HepG2 (cell line): Measurements from ENCODE around the gene PDK1. TPM values are rescaled to one million over a fixed set of nuclear protein-coding genes. Genes with fewer than 3 reads are reported as not detected.

Experiments
- ARHGAP35 ChIP-seq: sonication (generic); formaldehyde crosslinking; IDR thresholded peaks from 2 replicates; pipeline ENCODE4 v1.9.0; 2022; ENCODE audit warnings: mild to moderate bottlenecking, inconsistent platforms, moderate library complexity, missing genetic modification reagents, borderline replicate concordance
- CBX2 ChIP-seq, 2 experiments: fragments of 200-600 bp in 1 of 2; sonication (generic); formaldehyde crosslinking in 1 of 2; IDR thresholded peaks; 2 replicates each; pipeline versions ENCODE4 v1.7.0 to v1.8.1; 2018 to 2022; ENCODE audit warnings: low read depth in 2 of 2, low read length in 1 of 2, mild to moderate bottlenecking in 1 of 2, missing genetic modification reagents in 1 of 2
- ETS1 ChIP-seq: sonication (generic); formaldehyde crosslinking; IDR thresholded peaks from 2 replicates; pipeline ENCODE4 v1.4.0; 2020; ENCODE audit warnings: missing genetic modification reagents
- FOXO4 ChIP-seq: sonication (generic); formaldehyde crosslinking; conservative IDR thresholded peaks from 2 replicates; pipeline ENCODE4 v1.8.1; 2023; ENCODE audit warnings: missing genetic modification reagents
- HOXA7 ChIP-seq: sonication (generic); formaldehyde crosslinking; IDR thresholded peaks from 2 replicates; pipeline ENCODE4 v1.8.1; 2022; ENCODE audit warnings: mild to moderate bottlenecking, missing genetic modification reagents, moderate library complexity
- KMT2B ChIP-seq: IDR thresholded peaks from 2 replicates; pipeline ENCODE4 v1.6.1; 2016; ENCODE audit warnings: missing genetic modification reagents, missing compliant biosample characterization
- MAFF ChIP-seq: IDR thresholded peaks from 2 replicates; pipeline ENCODE4 v1.6.1; 2011; ENCODE audit warnings: low read depth, low read length, improper control_type of control experiment
- MAFG ChIP-seq: sonication (generic); formaldehyde crosslinking; IDR thresholded peaks from 2 replicates; pipeline ENCODE4 v1.5.1; 2020; ENCODE audit warnings: mild to moderate bottlenecking, missing genetic modification reagents
- MTERF4 ChIP-seq: sonication (generic); formaldehyde crosslinking; IDR thresholded peaks from 2 replicates; pipeline ENCODE4 v1.8.0; 2023; ENCODE audit warnings: mild to moderate bottlenecking, missing genetic modification reagents
- NBN ChIP-seq: fragments of 450-650 bp; conservative IDR thresholded peaks from 2 replicates; pipeline ENCODE4 v1.6.1; 2017
- PHF8 ChIP-seq: sonication (generic); formaldehyde crosslinking; IDR thresholded peaks from 2 replicates; pipeline ENCODE4 v1.5.0; 2020; ENCODE audit warnings: missing genetic modification reagents
- RAD21 ChIP-seq: fragments of 450-650 bp; formaldehyde crosslinking; IDR thresholded peaks from 2 replicates; pipeline ENCODE4 v1.5.0; 2020; ENCODE audit warnings: mild to moderate bottlenecking
- SAFB2 ChIP-seq: sonication (generic); formaldehyde crosslinking; IDR thresholded peaks from 2 replicates; pipeline ENCODE4 v1.5.1; 2020; ENCODE audit warnings: missing genetic modification reagents, low read depth, mild to moderate bottlenecking, borderline replicate concordance
- SALL2 ChIP-seq: sonication (generic); formaldehyde crosslinking; IDR thresholded peaks from 2 replicates; pipeline ENCODE4 v1.8.1; 2023; ENCODE audit warnings: mild to moderate bottlenecking, missing genetic modification reagents, inconsistent platforms
- SATB2 ChIP-seq: sonication (generic); formaldehyde crosslinking; IDR thresholded peaks from 2 replicates; pipeline ENCODE4 v1.5.0; 2020; ENCODE audit warnings: missing genetic modification reagents
- SP1 ChIP-seq, 2 experiments: fragments of 450-650 bp in 1 of 2; sonication (generic) in 1 of 2; formaldehyde crosslinking in 1 of 2; IDR thresholded peaks; 2 replicates each; pipeline versions ENCODE4 v1.4.0 to v1.6.1; 2016 to 2020; ENCODE audit warnings: missing genetic modification reagents in 1 of 2
- SRF ChIP-seq: IDR thresholded peaks from 2 replicates; pipeline ENCODE4 v1.6.1; 2011; ENCODE audit warnings: mild to moderate bottlenecking, low read depth, low read length, moderate library complexity
- SSRP1 ChIP-seq: IDR thresholded peaks from 2 replicates; pipeline ENCODE4 v1.6.1; 2016; ENCODE audit warnings: control low read depth
- THYN1 ChIP-seq: sonication (generic); formaldehyde crosslinking; IDR thresholded peaks from 2 replicates; pipeline ENCODE4 v1.8.1; 2023; ENCODE audit warnings: low read depth, mild to moderate bottlenecking, moderate library complexity, missing genetic modification reagents, borderline replicate concordance
- ZBTB20 ChIP-seq: sonication (generic); formaldehyde crosslinking; IDR thresholded peaks from 2 replicates; pipeline ENCODE4 v1.8.1; 2023; ENCODE audit warnings: missing genetic modification reagents, low read depth, mild to moderate bottlenecking, borderline replicate concordance
- ZC3H4 ChIP-seq: sonication (generic); formaldehyde crosslinking; IDR thresholded peaks from 2 replicates; pipeline ENCODE4 v1.4.0; 2020; ENCODE audit warnings: missing genetic modification reagents, borderline replicate concordance
- ZFP82 ChIP-seq: sonication (generic); formaldehyde crosslinking; IDR thresholded peaks from 2 replicates; pipeline ENCODE4 v1.5.1; 2020; ENCODE audit warnings: mild to moderate bottlenecking, missing genetic modification reagents, borderline replicate concordance
- ZFP90 ChIP-seq: sonication (generic); formaldehyde crosslinking; IDR thresholded peaks from 2 replicates; pipeline ENCODE4 v1.8.0; 2022; ENCODE audit warnings: missing genetic modification reagents, mild to moderate bottlenecking, inconsistent platforms, borderline replicate concordance
- ZNF674 ChIP-seq: sonication (generic); formaldehyde crosslinking; IDR thresholded peaks from 2 replicates; pipeline ENCODE4 v1.5.0; 2020; ENCODE audit warnings: low read depth, mild to moderate bottlenecking, missing genetic modification reagents
- polyA plus RNA-seq, 8 experiments: library from polyadenylated mRNA; depleted of rRNA in 3 of 8; stranded (reverse) in 7 of 8; unstranded in 1 of 8; fragments of >200 nt; fragmentation: Illumina TruSeq in 4 of 8; extraction: Trizol in 4 of 8; gene quantifications; 2 replicates each; pipeline versions ENCODE4 v1.2.1 to v1.2.3, GENCODE V29; 2011 to 2016; ENCODE audit warnings: low read depth in 4 of 8, missing spikeins in 1 of 8, mixed read lengths in 1 of 8; ENCODE audit not compliant: insufficient read depth in 1 of 8
- total RNA-seq, 5 experiments: library from RNA; depleted of rRNA; stranded (reverse); fragments of >200 nt; fragmentation: Illumina TruSeq; extraction: Trizol; gene quantifications; 2 replicates each; pipeline ENCODE4 v1.2.3, GENCODE V29; 2016; ENCODE audit warnings: low read depth in 1 of 5
- TF ChIP-seq, protein P1 (sequence below): sonication (generic); formaldehyde crosslinking; IDR thresholded peaks from 2 replicates; pipeline ENCODE4 v1.4.0; 2020; ENCODE audit warnings: missing genetic modification reagents, mild to moderate bottlenecking, borderline replicate concordance

PDK1 gene
- total and polyA plus RNA-seq, 2 of the 13 experiments (the other 11 are each of a cell fraction or from before 2014, with no cell fraction given): 11.9 to 96.9 TPM

GRCh38 chr2:172556284-172557033, 569 bp downstream of the PDK1 start (continued):
- no peak for TF ChIP-seq CBX2 (IDR thresholded peaks at IDR 0.05; ENCODE audit: low read depth, low read length)
- TF ChIP-seq CBX2 (CRISPR knock-in tag; IDR thresholded peaks at IDR 0.05; ENCODE audit: low read depth): no peak
- TF ChIP-seq RAD21 (CRISPR knock-in tag): no peak; the same call in 1 of the 2 replicates
- TF ChIP-seq SAFB2 (CRISPR knock-in tag): no peak
- peak; percentile 28; the same call in 1 of the 2 replicates for TF ChIP-seq ZBTB20
- TF ChIP-seq MAFF: no peak
- TF ChIP-seq, protein P1, sequence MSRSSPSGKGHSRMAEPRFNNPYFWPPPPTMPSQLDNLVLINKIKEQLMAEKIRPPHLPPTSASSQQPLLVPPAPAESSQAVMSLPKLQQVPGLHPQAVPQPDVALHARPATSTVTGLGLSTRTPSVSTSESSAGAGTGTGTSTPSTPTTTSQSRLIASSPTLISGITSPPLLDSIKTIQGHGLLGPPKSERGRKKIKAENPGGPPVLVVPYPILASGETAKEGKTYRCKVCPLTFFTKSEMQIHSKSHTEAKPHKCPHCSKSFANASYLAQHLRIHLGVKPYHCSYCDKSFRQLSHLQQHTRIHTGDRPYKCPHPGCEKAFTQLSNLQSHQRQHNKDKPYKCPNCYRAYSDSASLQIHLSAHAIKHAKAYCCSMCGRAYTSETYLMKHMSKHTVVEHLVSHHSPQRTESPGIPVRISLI (CRISPR knock-in tag): no peak
- TF ChIP-seq ZFP90 (CRISPR knock-in tag): peak; percentile 19; the same call in 1 of the 2 replicates
- peak; percentile 53; the same call in 1 of the 2 replicates for TF ChIP-seq ZC3H4 (CRISPR knock-in tag)
- TF ChIP-seq NBN: no peak
- TF ChIP-seq HOXA7: no peak; the same call in 1 of the 2 replicates
- peak; percentile 84 for TF ChIP-seq PHF8 (CRISPR knock-in tag)
- no peak for TF ChIP-seq ARHGAP35 (CRISPR knock-in tag)
- 0 out of 2 replicates have a peak, but pooled peaks have one; percentile 95 for TF ChIP-seq FOXO4 (CRISPR knock-in tag)
- TF ChIP-seq SALL2 (CRISPR knock-in tag): no peak
- TF ChIP-seq SP1 (IDR thresholded peaks at IDR 0.05): no peak
- TF ChIP-seq SP1 (CRISPR knock-in tag; IDR thresholded peaks at IDR 0.05): no peak; the same call in 1 of the 2 replicates
- peak; percentile 88; the same call in 1 of the 2 replicates for TF ChIP-seq MTERF4 (CRISPR knock-in tag)
- no peak for TF ChIP-seq ZFP82 (CRISPR knock-in tag)
- no peak for TF ChIP-seq THYN1 (CRISPR knock-in tag)
- TF ChIP-seq SSRP1 (CRISPR knock-in tag): no peak
- 0 out of 2 replicates have a peak, but pooled peaks have one; percentile 41 for TF ChIP-seq MAFG (CRISPR knock-in tag)
- TF ChIP-seq ETS1 (CRISPR knock-in tag): no peak
- no peak for TF ChIP-seq KMT2B (CRISPR knock-in tag)
- no peak for TF ChIP-seq ZNF674 (CRISPR knock-in tag)
- no peak for TF ChIP-seq SRF
- no peak for TF ChIP-seq SATB2 (CRISPR knock-in tag)
